WI38 (cell line): ENCODE measurements around the gene SLA2.
"Not testable (repeated sequence)": the region's sequence is repeated elsewhere in the genome, so short reads cannot be mapped to it uniquely, and the experiment has no call there.

Experiments used
- H3K4me3 ChIP-seq: 2 replicates; pipeline ENCODE4 v1.5.1; 2011; ENCODE audit warnings: low read depth, mild to moderate bottlenecking, control low read depth, low read length
- TF ChIP-seq, protein P1 (sequence below): IDR thresholded peaks from 2 replicates; pipeline ENCODE4 v1.5.1; 2012; ENCODE audit warnings: low read depth, mild to moderate bottlenecking, control low read depth, low read length

The SLA2 gene, protein sequence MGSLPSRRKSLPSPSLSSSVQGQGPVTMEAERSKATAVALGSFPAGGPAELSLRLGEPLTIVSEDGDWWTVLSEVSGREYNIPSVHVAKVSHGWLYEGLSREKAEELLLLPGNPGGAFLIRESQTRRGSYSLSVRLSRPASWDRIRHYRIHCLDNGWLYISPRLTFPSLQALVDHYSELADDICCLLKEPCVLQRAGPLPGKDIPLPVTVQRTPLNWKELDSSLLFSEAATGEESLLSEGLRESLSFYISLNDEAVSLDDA

DNA sequence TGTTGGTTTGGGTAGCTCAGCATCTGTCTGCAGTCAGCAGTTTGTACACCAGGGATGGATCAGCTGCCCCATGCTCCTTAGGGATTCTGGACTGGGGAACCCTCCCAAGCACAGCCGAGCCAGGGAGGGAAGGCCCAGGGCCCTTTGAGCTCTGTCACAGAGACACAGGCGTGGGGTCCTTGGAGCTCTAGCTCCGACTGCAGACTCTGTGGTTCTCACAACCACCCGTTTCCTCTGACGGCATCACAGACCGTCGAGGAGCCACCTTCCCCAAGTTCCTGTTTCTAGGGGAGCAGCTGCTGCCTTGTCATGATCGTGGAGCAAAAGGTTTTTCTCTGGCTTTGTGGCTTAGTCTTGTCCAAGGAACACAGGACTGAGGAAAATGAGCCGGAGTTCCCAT, at the start of gene SLA2:
Gene SLA2 (minus strand): TSS at position 199 of the 400 bp plus-strand sequence. CDS start 4,861 bp downstream, outside the sequence.
- TF ChIP-seq, protein P1, sequence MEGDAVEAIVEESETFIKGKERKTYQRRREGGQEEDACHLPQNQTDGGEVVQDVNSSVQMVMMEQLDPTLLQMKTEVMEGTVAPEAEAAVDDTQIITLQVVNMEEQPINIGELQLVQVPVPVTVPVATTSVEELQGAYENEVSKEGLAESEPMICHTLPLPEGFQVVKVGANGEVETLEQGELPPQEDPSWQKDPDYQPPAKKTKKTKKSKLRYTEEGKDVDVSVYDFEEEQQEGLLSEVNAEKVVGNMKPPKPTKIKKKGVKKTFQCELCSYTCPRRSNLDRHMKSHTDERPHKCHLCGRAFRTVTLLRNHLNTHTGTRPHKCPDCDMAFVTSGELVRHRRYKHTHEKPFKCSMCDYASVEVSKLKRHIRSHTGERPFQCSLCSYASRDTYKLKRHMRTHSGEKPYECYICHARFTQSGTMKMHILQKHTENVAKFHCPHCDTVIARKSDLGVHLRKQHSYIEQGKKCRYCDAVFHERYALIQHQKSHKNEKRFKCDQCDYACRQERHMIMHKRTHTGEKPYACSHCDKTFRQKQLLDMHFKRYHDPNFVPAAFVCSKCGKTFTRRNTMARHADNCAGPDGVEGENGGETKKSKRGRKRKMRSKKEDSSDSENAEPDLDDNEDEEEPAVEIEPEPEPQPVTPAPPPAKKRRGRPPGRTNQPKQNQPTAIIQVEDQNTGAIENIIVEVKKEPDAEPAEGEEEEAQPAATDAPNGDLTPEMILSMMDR, result no peak
- no peak within 1 kb of the TSS for H3K4me3 ChIP-seq

DNA sequence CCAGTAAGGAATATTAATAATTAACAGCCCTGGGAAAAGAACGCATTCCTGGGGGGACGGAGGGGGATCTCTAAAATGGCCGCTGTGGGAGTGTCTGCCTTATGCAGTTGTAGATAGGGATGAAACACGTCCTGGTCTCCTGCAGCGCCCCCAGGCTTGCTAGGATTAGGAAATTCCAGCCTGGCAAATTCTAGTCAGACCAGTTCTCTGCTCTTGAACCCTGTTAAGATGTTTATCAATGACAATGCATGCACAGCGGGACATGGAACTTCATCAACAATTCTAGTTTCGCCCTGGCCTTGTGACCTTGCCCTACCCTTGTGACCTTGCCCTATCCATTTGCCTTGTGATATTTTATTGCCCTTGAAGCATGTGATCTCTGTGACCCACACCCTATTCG, 49.5 kb upstream of the SLA2 start:
- not testable (repeated sequence) for H3K4me3 ChIP-seq

DNA sequence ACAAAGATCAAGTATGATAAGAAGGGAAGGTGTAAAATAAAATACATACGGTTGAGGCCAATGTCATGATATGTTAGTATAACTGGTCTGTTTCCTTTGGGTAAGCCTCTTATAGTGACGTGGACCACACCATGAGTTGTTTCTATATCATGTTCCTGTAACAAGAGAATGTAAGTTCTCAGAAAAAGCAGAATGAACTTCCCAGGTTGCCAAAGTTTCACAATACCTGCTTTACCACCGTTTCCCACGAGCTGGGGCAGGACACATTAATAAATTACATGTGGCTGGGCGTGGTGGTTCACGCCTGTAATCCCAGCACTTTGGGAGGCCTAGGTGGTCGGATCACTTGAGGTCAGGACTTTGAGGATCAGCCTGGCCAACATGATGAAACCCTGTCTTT, 42.6 kb upstream of the SLA2 start:
- TF ChIP-seq, protein P1, result no peak
- H3K4me3 ChIP-seq, result no peak overlapping the region

DNA sequence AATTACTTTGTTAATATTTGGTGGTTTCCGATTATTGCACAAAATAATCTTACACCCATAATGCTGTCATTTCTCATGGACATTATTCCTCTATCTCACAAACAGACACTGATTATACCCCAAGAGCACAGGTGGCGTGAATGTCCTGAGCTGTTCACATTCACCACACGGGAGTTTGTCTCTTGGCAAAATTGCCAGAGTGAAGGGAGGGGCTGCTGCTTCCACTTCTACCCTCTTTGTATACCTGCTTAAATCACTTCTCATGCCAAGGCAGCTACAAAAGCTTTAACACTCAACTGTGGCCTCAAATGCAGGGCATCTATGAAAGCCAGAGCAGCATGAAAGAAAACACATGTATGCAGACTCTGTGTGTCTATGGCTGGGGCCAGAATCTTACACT, 41.9 kb upstream of the SLA2 start:
- TF ChIP-seq, protein P1, result no peak
- H3K4me3 ChIP-seq, result no peak overlapping the region

DNA sequence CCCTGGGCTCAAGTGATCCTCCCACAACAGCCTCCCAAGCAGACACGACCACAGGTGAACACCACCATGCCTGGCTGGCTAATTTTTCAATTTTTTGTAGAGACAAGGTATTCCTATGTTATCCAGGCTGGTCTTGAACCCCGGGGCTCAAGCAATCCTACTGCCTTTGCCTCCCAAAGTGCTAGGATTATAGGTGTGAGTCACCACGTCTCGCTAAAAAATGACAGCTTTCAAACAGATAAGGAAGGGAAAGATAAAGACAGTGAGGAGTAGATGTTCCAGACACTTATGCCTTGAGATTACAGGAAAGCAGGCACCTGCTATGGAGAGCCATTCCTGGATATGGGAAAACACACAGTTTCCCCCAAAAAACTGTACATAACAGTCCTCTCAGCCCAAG, 40.9 kb upstream of the SLA2 start:
- TF ChIP-seq, protein P1, result no peak
- H3K4me3 ChIP-seq, result no peak overlapping the region

DNA sequence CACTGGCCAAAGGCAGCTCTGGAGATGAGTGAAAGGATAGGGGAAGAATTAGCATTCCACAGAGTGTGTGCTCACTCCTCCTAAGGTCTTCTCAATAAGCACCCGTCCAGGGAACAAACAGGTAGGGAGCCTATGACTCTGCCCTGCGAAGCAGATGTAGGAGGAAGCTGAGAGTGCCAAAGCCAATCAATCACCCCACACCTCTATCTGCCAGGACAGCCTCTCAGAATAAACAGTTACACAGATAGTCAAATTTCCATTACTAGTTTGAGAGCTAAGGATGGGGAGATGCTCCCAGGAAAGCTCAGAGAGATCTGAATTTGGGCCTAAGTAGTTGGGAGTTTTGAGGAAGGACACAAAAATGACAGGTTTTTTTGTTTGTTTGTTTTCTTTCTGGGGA, 40.5 kb upstream of the SLA2 start:
- no peak overlapping the region for H3K4me3 ChIP-seq
- TF ChIP-seq, protein P1, result no peak

DNA sequence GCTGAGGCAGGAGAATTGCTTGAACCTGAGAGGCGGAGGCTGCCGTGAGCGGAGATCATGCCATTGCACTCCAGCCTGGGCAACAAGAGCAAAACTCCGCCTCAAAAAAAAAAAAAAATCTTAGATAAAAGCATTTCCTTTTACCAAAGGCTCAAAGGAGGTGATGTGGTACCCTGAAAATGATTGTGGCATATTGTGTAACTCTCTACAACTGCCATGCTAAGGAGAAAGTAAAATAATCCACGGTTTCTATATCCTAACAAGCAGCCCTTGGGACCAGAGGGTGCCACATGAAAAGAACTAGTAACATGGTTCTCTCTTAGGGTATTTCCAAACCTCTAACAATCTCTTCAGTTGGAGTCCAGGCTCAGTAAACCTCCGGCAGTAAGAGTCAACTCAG, 38.8 kb upstream of the SLA2 start:
- no peak overlapping the region for H3K4me3 ChIP-seq
- TF ChIP-seq, protein P1, result no peak

DNA sequence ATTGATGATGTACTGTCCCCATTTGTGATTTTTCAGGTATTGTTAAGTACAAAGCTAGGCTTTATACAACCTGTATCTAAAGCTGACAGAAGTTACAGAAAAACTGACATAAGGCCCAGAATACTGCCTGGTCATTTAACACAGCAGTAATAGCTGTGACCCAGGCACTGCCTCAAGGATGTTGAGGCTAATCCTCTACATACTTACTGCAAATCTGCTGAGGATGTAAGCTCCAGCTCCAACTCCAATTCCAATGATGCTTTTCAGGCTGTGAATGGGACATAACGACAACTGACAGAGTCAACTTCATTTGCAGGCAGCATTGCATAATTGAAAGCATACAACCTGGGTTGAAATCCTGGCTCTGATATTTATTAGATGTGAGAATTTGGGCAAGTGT, 36.3 kb upstream of the SLA2 start:
- H3K4me3 ChIP-seq, result no peak overlapping the region
- TF ChIP-seq, protein P1, result no peak
